MCF 10A (cell line): ENCODE data around the gene PTGR3. TPM values are rescaled to one million over a fixed set of nuclear protein-coding genes. Genes with fewer than 3 reads are reported as not detected.
"Not testable (repeated sequence)": the region's sequence is repeated elsewhere in the genome, so short reads cannot be mapped to it uniquely, and the experiment has no call there.

Source experiments
- BruUV-seq: library from RNA; stranded (reverse); fragments of 400-500 nt; replicated peaks from 2 replicates; lab custom pipeline; 2021; lab: Mats Ljungman, UMichigan
- CTCF ChIA-PET: fragments of 300-600 bp; sonication (Branson Sonifier 250); formaldehyde crosslinking; extraction: SDS; loops from one replicate; lab custom pipeline; 2021; ENCODE audit warnings: antibody characterized with exemption, inconsistent platforms; lab: Yijun Ruan, JAX
- POLR2A ChIA-PET: fragments of 300-600, 350-650 bp; sonication (Branson Sonifier 250); formaldehyde crosslinking; extraction: SDS; loops from one replicate; lab custom pipeline; 2020; ENCODE audit warnings: antibody characterized with exemption, inconsistent platforms; lab: Yijun Ruan, JAX
- DNase-seq: peaks from one replicate; pipeline ENCODE4 v3.0.0-alpha.2; 2018; ENCODE audit not compliant: unreplicated experiment
- H3K27ac Mint-ChIP-seq: one replicate; pipeline ENCODE4 v1.8.0; 2022; ENCODE audit warnings: mild to moderate bottlenecking, low read depth, mixed read lengths; ENCODE audit not compliant: unreplicated experiment
- H3K27me3 Mint-ChIP-seq: one replicate; pipeline ENCODE4 v1.8.0; 2022; ENCODE audit warnings: mixed read lengths; ENCODE audit not compliant: insufficient read depth, unreplicated experiment
- H3K36me3 Mint-ChIP-seq: one replicate; pipeline ENCODE4 v1.8.0; 2022; ENCODE audit warnings: mild to moderate bottlenecking, moderate library complexity, mixed read lengths; ENCODE audit not compliant: insufficient read depth, unreplicated experiment
- H3K4me1 Mint-ChIP-seq: one replicate; pipeline ENCODE4 v1.8.0; 2022; ENCODE audit warnings: mixed read lengths; ENCODE audit not compliant: insufficient read depth, unreplicated experiment
- H3K4me3 Mint-ChIP-seq: one replicate; pipeline ENCODE4 v1.8.0; 2022; ENCODE audit warnings: mild to moderate bottlenecking, moderate library complexity, mixed read lengths; ENCODE audit not compliant: unreplicated experiment
- H3K9me3 Mint-ChIP-seq: one replicate; pipeline ENCODE4 v1.8.0; 2022; ENCODE audit warnings: mixed read lengths; ENCODE audit not compliant: unreplicated experiment
- intact Hi-C: fragments of 100-400 bp; cut with micrococcal nuclease; formaldehyde crosslinking; loops from 2 replicates; pipeline ENCODE4 v1.14.1; 2022
- total RNA-seq: library from RNA; stranded (reverse); gene quantifications from 2 replicates; pipeline ENCODE4 v1.2.3, GENCODE V29; 2022
- TF ChIP-seq, protein P1 (sequence below): fragments of 200-600 bp; IDR thresholded peaks from one replicate; pipeline ENCODE4 v1.8.0; 2022; ENCODE audit warnings: antibody characterized with exemption, mild to moderate bottlenecking; ENCODE audit not compliant: unreplicated experiment

Gene PTGR3
- total RNA-seq, 1 experiment from 2014 or later, result 20.6 TPM

- no peaks in the 10 kb centered on the region for H3K9me3 Mint-ChIP-seq
- no peaks in the 10 kb centered on the region for H3K27me3 Mint-ChIP-seq
- intact Hi-C loops, result no loop called here
- H3K27ac Mint-ChIP-seq, result no peak overlapping the region
- no peak for DNase-seq
- H3K36me3 Mint-ChIP-seq, result peaks cover 19% of the 10 kb centered on the region
- CTCF ChIA-PET, result no interaction called here
- no peaks in the 10 kb centered on the region for H3K4me1 Mint-ChIP-seq
- BruUV-seq, result no TSS peak
- POLR2A ChIA-PET, result no interaction called here
- H3K4me3 Mint-ChIP-seq, result no peak overlapping the region
- TF ChIP-seq, protein P1, sequence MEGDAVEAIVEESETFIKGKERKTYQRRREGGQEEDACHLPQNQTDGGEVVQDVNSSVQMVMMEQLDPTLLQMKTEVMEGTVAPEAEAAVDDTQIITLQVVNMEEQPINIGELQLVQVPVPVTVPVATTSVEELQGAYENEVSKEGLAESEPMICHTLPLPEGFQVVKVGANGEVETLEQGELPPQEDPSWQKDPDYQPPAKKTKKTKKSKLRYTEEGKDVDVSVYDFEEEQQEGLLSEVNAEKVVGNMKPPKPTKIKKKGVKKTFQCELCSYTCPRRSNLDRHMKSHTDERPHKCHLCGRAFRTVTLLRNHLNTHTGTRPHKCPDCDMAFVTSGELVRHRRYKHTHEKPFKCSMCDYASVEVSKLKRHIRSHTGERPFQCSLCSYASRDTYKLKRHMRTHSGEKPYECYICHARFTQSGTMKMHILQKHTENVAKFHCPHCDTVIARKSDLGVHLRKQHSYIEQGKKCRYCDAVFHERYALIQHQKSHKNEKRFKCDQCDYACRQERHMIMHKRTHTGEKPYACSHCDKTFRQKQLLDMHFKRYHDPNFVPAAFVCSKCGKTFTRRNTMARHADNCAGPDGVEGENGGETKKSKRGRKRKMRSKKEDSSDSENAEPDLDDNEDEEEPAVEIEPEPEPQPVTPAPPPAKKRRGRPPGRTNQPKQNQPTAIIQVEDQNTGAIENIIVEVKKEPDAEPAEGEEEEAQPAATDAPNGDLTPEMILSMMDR, result no peak
Measured at GRCh38 chr18:75198036-75198435, 10.9 kb downstream of the PTGR3 start.

DNA sequence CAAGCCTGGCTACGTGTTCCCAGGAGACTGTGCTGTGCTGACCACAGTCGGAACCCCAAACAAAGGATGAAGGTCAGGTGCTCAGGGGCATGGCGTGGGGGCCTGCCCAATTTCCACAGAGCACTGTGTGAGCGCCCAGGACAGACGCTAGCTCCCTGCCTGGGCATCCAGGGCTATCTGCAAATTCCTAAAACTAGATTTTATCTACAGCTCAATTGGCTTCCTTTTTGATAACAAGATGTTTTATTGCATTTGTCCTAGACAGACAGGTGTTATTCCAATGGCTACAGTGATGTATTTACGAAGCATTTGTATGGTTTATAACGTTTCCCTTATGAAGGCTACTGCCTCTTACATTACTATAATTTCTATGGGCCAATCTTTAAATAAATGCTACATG lies 16.0 kb downstream of the PTGR3 start:
- no peak overlapping the region for H3K4me3 Mint-ChIP-seq
- no peaks in the 10 kb centered on the region for H3K27me3 Mint-ChIP-seq
- CTCF ChIA-PET, result no interaction called here
- intact Hi-C loops, result no loop called here
- POLR2A ChIA-PET, result interaction anchor here (0.7 kb wide), 2 partner anchors 10 to 1154 kb away, joined by 3 read pairs; no protein-coding TSS in a partner anchor
- TF ChIP-seq, protein P1, result no peak
- no TSS peak for BruUV-seq
- no peak overlapping the region for H3K27ac Mint-ChIP-seq
- no peaks in the 10 kb centered on the region for H3K9me3 Mint-ChIP-seq
- no peak for DNase-seq
- no peaks in the 10 kb centered on the region for H3K4me1 Mint-ChIP-seq
- peaks cover 4% of the 10 kb centered on the region for H3K36me3 Mint-ChIP-seq

GRCh38 chr18:75189696-75190095 lies 19.2 kb downstream of the PTGR3 start:
- TF ChIP-seq, protein P1, result no peak
- POLR2A ChIA-PET, result interaction anchor here (0.6 kb wide), 1 partner anchor 24 kb away, joined by 3 read pairs; no protein-coding TSS in a partner anchor
- BruUV-seq, result no TSS peak
- H3K27ac Mint-ChIP-seq, result no peak overlapping the region
- H3K27me3 Mint-ChIP-seq, result no peaks in the 10 kb centered on the region
- CTCF ChIA-PET, result interaction anchor here (0.7 kb wide), 1 partner anchor 83 kb away, joined by 3 read pairs; no protein-coding TSS in a partner anchor
- no peaks in the 10 kb centered on the region for H3K9me3 Mint-ChIP-seq
- peaks cover 5% of the 10 kb centered on the region for H3K4me1 Mint-ChIP-seq
- intact Hi-C loops, result no loop called here
- H3K4me3 Mint-ChIP-seq, result no peak overlapping the region
- peaks cover 4% of the 10 kb centered on the region for H3K36me3 Mint-ChIP-seq
- no peak for DNase-seq

DNA sequence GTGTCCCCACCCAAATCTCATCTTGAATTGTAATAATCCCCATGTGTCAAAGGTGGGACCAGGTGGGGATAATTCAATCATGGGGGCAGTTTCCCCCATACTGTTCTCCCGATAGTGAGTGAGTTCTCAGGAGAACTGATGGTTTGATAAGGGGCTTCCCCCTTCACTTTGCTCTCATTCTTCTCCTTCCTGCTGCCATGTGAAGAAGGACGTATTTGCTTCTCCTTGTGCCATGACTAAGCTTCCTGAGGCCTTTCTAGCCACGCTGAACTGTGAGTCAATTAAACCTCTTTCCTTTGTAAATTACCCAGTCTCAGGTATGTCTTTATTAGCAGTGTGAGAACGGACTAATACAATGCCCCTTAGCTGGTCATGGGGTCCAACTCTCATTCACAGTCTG lies 21.2 kb downstream of the PTGR3 start:
- H3K4me1 Mint-ChIP-seq, result peaks cover 11% of the 10 kb centered on the region
- H3K36me3 Mint-ChIP-seq, H3K27ac Mint-ChIP-seq, DNase-seq, H3K9me3 Mint-ChIP-seq, BruUV-seq, H3K27me3 Mint-ChIP-seq, CTCF ChIA-PET, H3K4me3 Mint-ChIP-seq, intact Hi-C loops, POLR2A ChIA-PET: not testable (repeated sequence)
